HG03039 (cell line): ENCODE results near the gene TAS2R40.

ENCODE experiments used
- ATAC-seq: cut with Tn5 transposase; IDR thresholded peaks from one replicate; pipeline ENCODE4 v1.9.1; 2021; ENCODE audit warnings: mild to moderate bottlenecking, moderate library complexity; ENCODE audit not compliant: unreplicated experiment

The TAS2R40 gene

GRCh38 chr7:143222782-143223181 lies 945 bp downstream of the TAS2R40 start:
- ATAC-seq = no peak

GRCh38 chr7:143223784-143224183 lies 1.9 kb downstream of the TAS2R40 start:
- ATAC-seq = no peak

- ATAC-seq = no peak
These were observed 3.2 kb downstream of the TAS2R40 start for GRCh38 chr7:143225047-143225446.

- no peak for ATAC-seq
These were observed 6.0 kb downstream of the TAS2R40 start for GRCh38 chr7:143227806-143228205.

- no peak for ATAC-seq
These were observed 7.4 kb downstream of the TAS2R40 start for GRCh38 chr7:143229054-143229790.

- ATAC-seq = no peak
These were observed 9.0 kb downstream of the TAS2R40 start for GRCh38 chr7:143230602-143231457.

- ATAC-seq = no peak
These were observed 12.1 kb downstream of the TAS2R40 start for GRCh38 chr7:143233816-143234532.

- ATAC-seq = no peak
These were observed 12.7 kb downstream of the TAS2R40 start for GRCh38 chr7:143234533-143234875.

- ATAC-seq = no peak
These were observed 13.7 kb downstream of the TAS2R40 start for GRCh38 chr7:143235561-143235960.

- ATAC-seq = no peak
These were observed 14.7 kb downstream of the TAS2R40 start for GRCh38 chr7:143236408-143236990.

- ATAC-seq = no peak
These were observed 15.5 kb downstream of the TAS2R40 start for GRCh38 chr7:143237366-143237765.

GRCh38 chr7:143238289-143238980 lies 16.6 kb downstream of the TAS2R40 start:
- no peak for ATAC-seq

- ATAC-seq = no peak
These were observed 18.0 kb downstream of the TAS2R40 start for GRCh38 chr7:143239813-143240212.

- ATAC-seq = peak; percentile 92
These were observed 18.7 kb downstream of the TAS2R40 start for GRCh38 chr7:143240291-143241168.

- ATAC-seq = no peak
These were observed 20.5 kb downstream of the TAS2R40 start for GRCh38 chr7:143242306-143242705.

GRCh38 chr7:143243111-143243510 lies 21.3 kb downstream of the TAS2R40 start:
- ATAC-seq = no peak

GRCh38 chr7:143243614-143244013 lies 21.8 kb downstream of the TAS2R40 start:
- ATAC-seq = no peak

- ATAC-seq = no peak
These were observed 22.5 kb downstream of the TAS2R40 start for GRCh38 chr7:143244321-143244720.

- ATAC-seq = no peak
These were observed 23.3 kb downstream of the TAS2R40 start for GRCh38 chr7:143245123-143245522.

- no peak for ATAC-seq
These were observed 25.5 kb downstream of the TAS2R40 start for GRCh38 chr7:143247372-143247771.
